Measurements from ENCODE around the gene OR10Z1.

- TF ChIP-seq, protein P1, sequence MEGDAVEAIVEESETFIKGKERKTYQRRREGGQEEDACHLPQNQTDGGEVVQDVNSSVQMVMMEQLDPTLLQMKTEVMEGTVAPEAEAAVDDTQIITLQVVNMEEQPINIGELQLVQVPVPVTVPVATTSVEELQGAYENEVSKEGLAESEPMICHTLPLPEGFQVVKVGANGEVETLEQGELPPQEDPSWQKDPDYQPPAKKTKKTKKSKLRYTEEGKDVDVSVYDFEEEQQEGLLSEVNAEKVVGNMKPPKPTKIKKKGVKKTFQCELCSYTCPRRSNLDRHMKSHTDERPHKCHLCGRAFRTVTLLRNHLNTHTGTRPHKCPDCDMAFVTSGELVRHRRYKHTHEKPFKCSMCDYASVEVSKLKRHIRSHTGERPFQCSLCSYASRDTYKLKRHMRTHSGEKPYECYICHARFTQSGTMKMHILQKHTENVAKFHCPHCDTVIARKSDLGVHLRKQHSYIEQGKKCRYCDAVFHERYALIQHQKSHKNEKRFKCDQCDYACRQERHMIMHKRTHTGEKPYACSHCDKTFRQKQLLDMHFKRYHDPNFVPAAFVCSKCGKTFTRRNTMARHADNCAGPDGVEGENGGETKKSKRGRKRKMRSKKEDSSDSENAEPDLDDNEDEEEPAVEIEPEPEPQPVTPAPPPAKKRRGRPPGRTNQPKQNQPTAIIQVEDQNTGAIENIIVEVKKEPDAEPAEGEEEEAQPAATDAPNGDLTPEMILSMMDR (IDR thresholded peaks at IDR 0.05) = no peak
- TF ChIP-seq POLR2A (IDR thresholded peaks at IDR 0.05) (no peak), EP300 (IDR thresholded peaks at IDR 0.05) (no peak)
These were observed 6.8 kb downstream of the OR10Z1 start for GRCh38 chr1:158611916-158612315.
